ENCODE measurements around the gene ABI2. TPM values are rescaled to one million over a fixed set of nuclear protein-coding genes. Genes with fewer than 3 reads are reported as not detected.
"Not testable (repeated sequence)": the region's sequence is repeated elsewhere in the genome, so short reads cannot be mapped to it uniquely, and the experiment has no call there.

Gene ABI2
- total and polyA plus RNA-seq, 2 donors (not counting 1 experiment from before 2014, with no cell fraction given), result 32.2 to 60.9 TPM

DNA sequence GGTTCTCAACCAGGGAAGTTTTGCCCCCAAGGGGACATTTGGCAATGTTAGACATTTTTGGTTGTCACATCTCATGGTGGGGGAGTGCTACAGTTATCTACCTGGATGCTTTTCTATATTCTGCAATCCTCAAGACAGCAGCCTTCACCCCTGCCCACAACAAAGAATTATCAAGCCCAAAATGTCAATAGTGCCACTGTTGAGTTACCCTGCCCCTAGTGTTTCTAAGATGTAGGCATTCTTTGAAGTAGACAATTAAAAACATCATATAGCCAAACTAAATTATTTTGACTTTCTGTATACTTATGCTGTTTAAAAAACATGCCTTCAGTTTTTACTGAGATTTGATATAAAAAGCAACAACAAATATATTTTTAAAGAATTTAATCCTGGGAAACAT is 48.0 kb downstream of the ABI2 start:
- no peaks in the 10 kb centered on the region for H3K9me3 ChIP-seq (ENCODE audit: control insufficient read depth, insufficient read depth, low read depth, low read length)
- no peaks in the 10 kb centered on the region for H3K79me2 ChIP-seq (ENCODE audit: control insufficient read depth, insufficient read depth, low read length)
- no peak overlapping the region for H3K9ac ChIP-seq (ENCODE audit: insufficient read depth, low read length)
- TF ChIP-seq, protein P1, sequence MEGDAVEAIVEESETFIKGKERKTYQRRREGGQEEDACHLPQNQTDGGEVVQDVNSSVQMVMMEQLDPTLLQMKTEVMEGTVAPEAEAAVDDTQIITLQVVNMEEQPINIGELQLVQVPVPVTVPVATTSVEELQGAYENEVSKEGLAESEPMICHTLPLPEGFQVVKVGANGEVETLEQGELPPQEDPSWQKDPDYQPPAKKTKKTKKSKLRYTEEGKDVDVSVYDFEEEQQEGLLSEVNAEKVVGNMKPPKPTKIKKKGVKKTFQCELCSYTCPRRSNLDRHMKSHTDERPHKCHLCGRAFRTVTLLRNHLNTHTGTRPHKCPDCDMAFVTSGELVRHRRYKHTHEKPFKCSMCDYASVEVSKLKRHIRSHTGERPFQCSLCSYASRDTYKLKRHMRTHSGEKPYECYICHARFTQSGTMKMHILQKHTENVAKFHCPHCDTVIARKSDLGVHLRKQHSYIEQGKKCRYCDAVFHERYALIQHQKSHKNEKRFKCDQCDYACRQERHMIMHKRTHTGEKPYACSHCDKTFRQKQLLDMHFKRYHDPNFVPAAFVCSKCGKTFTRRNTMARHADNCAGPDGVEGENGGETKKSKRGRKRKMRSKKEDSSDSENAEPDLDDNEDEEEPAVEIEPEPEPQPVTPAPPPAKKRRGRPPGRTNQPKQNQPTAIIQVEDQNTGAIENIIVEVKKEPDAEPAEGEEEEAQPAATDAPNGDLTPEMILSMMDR (conservative IDR thresholded peaks at IDR 0.05 in 1 of 2, IDR thresholded peaks at IDR 0.05 in 1 of 2; ENCODE audit: low read depth in 1 of 2, low read length in 2 of 2), result no peak
- TF ChIP-seq EZH2 (IDR thresholded peaks at IDR 0.05; ENCODE audit: low read length, missing control alignments), result no peak
- no peaks in the 10 kb centered on the region for H3K27me3 ChIP-seq (ENCODE audit: control insufficient read depth, insufficient read depth, low read length)
- no peaks in the 10 kb centered on the region for H4K20me1 ChIP-seq (ENCODE audit: control insufficient read depth, extremely low read depth, insufficient read depth, low read length)
- H3K36me3 ChIP-seq (ENCODE audit: control insufficient read depth, insufficient read depth, low read length), result no peaks in the 10 kb centered on the region
- no peak for DNase-seq (ENCODE audit: low read depth in 2 of 2)
- H2AFZ ChIP-seq (ENCODE audit: low read length), result no peak overlapping the region
- H3K4me2 ChIP-seq (ENCODE audit: extremely low read depth, insufficient read depth, low read length), result no peak overlapping the region
- H3K27ac ChIP-seq (ENCODE audit: insufficient read depth, low read length), result no peak overlapping the region
- no peak overlapping the region for H3K4me3 ChIP-seq (replicated peaks in 1 of 4; ENCODE audit: control extremely low read depth in 1 of 4, insufficient read depth in 1 of 4, low read depth in 3 of 4, low read length in 4 of 4)
- no peaks in the 10 kb centered on the region for H3K4me1 ChIP-seq (ENCODE audit: control insufficient read depth, extremely low read depth, insufficient read depth, low read length)

GRCh38 chr2:203379156-203379555 is 51.0 kb downstream of the ABI2 start:
- Histone ChIP-seq H2AFZ (ENCODE audit: low read length) (no peak overlapping the region), H3K9me3 (ENCODE audit: control insufficient read depth, insufficient read depth, low read depth, low read length) (no peaks in the 10 kb centered on the region), H3K36me3 (ENCODE audit: control insufficient read depth, insufficient read depth, low read length) (no peaks in the 10 kb centered on the region), H3K4me1 (ENCODE audit: control insufficient read depth, extremely low read depth, insufficient read depth, low read length) (no peaks in the 10 kb centered on the region), H3K9ac (ENCODE audit: insufficient read depth, low read length) (no peak overlapping the region), H3K4me2 (ENCODE audit: extremely low read depth, insufficient read depth, low read length) (no peak overlapping the region), H3K79me2 (ENCODE audit: control insufficient read depth, insufficient read depth, low read length) (no peaks in the 10 kb centered on the region), H3K27me3 (ENCODE audit: control insufficient read depth, insufficient read depth, low read length) (no peaks in the 10 kb centered on the region), H4K20me1 (ENCODE audit: control insufficient read depth, extremely low read depth, insufficient read depth, low read length) (no peaks in the 10 kb centered on the region), H3K4me3 (replicated peaks in 1 of 4; ENCODE audit: control extremely low read depth in 1 of 4, insufficient read depth in 1 of 4, low read depth in 3 of 4, low read length in 4 of 4) (no peak overlapping the region), H3K27ac (ENCODE audit: insufficient read depth, low read length) (no peak overlapping the region)
- no peak for TF ChIP-seq EZH2 (IDR thresholded peaks at IDR 0.05; ENCODE audit: low read length, missing control alignments)
- TF ChIP-seq, protein P1 (conservative IDR thresholded peaks at IDR 0.05 in 1 of 2, IDR thresholded peaks at IDR 0.05 in 1 of 2; ENCODE audit: low read depth in 1 of 2, low read length in 2 of 2), result no peak
- DNase-seq (ENCODE audit: low read depth in 2 of 2), result no peak

DNA sequence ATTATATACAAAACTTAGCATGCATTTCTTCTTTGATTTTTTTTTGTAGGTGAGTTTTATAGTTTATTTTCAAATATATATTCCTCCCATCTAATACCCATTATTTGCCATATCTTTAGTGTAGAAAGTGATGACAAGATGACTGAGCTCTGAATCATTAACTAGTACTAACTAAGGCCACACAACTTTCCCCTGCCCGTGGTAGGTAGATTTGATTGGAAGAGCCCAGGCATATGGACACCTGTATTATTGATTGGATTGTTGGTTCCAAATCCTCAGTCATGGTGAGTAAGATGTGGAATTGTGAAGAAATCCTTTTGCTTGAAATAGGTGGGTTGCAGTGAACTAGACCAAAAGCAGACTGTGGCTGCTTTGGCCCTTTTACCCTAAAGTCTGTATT is 54.8 kb downstream of the ABI2 start:
- TF ChIP-seq EZH2 (IDR thresholded peaks at IDR 0.05; ENCODE audit: low read length, missing control alignments), result no peak
- TF ChIP-seq, protein P1 (conservative IDR thresholded peaks at IDR 0.05 in 1 of 2, IDR thresholded peaks at IDR 0.05 in 1 of 2; ENCODE audit: low read depth in 1 of 2, low read length in 2 of 2), result no peak
- no peak overlapping the region for H3K27ac ChIP-seq (ENCODE audit: insufficient read depth, low read length)
- no peaks in the 10 kb centered on the region for H3K79me2 ChIP-seq (ENCODE audit: control insufficient read depth, insufficient read depth, low read length)
- no peaks in the 10 kb centered on the region for H4K20me1 ChIP-seq (ENCODE audit: control insufficient read depth, extremely low read depth, insufficient read depth, low read length)
- DNase-seq (ENCODE audit: low read depth in 2 of 2), result no peak
- no peaks in the 10 kb centered on the region for H3K9me3 ChIP-seq (ENCODE audit: control insufficient read depth, insufficient read depth, low read depth, low read length)
- H3K9ac ChIP-seq (ENCODE audit: insufficient read depth, low read length), result no peak overlapping the region
- no peak overlapping the region for H3K4me2 ChIP-seq (ENCODE audit: extremely low read depth, insufficient read depth, low read length)
- no peak overlapping the region for H2AFZ ChIP-seq (ENCODE audit: low read length)
- H3K4me3 ChIP-seq (replicated peaks in 1 of 4; ENCODE audit: control extremely low read depth in 1 of 4, insufficient read depth in 1 of 4, low read depth in 3 of 4, low read length in 4 of 4), result no peak overlapping the region
- H3K27me3 ChIP-seq (ENCODE audit: control insufficient read depth, insufficient read depth, low read length), result no peaks in the 10 kb centered on the region
- no peaks in the 10 kb centered on the region for H3K36me3 ChIP-seq (ENCODE audit: control insufficient read depth, insufficient read depth, low read length)
- no peaks in the 10 kb centered on the region for H3K4me1 ChIP-seq (ENCODE audit: control insufficient read depth, extremely low read depth, insufficient read depth, low read length)

GRCh38 chr2:203388153-203388552 is 60.0 kb downstream of the ABI2 start:
- DNase-seq (ENCODE audit: low read depth in 2 of 2); H2AFZ ChIP-seq (ENCODE audit: low read length): not testable (repeated sequence)

More at GRCh38 chr2:203388153-203388552, 60.0 kb downstream of the ABI2 start:
- H3K9ac ChIP-seq (ENCODE audit: insufficient read depth, low read length); H3K36me3 ChIP-seq (ENCODE audit: control insufficient read depth, insufficient read depth, low read length); H3K4me1 ChIP-seq (ENCODE audit: control insufficient read depth, extremely low read depth, insufficient read depth, low read length); H3K27ac ChIP-seq (ENCODE audit: insufficient read depth, low read length); H3K27me3 ChIP-seq (ENCODE audit: control insufficient read depth, insufficient read depth, low read length); H3K9me3 ChIP-seq (ENCODE audit: control insufficient read depth, insufficient read depth, low read depth, low read length); H3K79me2 ChIP-seq (ENCODE audit: control insufficient read depth, insufficient read depth, low read length); H3K4me2 ChIP-seq (ENCODE audit: extremely low read depth, insufficient read depth, low read length); H4K20me1 ChIP-seq (ENCODE audit: control insufficient read depth, extremely low read depth, insufficient read depth, low read length); H3K4me3 ChIP-seq (replicated peaks in 1 of 4; ENCODE audit: control extremely low read depth in 1 of 4, insufficient read depth in 1 of 4, low read depth in 3 of 4, low read length in 4 of 4): not testable (repeated sequence)

All from fibroblast of lung (primary cell).